Midbrain (tissue), 1 donor: ENCODE data around the gene PODXL.
"Not testable (repeated sequence)": the region's sequence is repeated elsewhere in the genome, so short reads cannot be mapped to it uniquely, and the experiment has no call there.

Experiments used
- DNase-seq: peaks from one replicate; lab custom pipeline; 2025; lab: John Stamatoyannopoulos, UW

The PODXL gene

GRCh38 chr7:131509781-131510180, 46.6 kb downstream of the PODXL start:
- no peak for DNase-seq

GRCh38 chr7:131508754-131509486, 47.5 kb downstream of the PODXL start:
- no peak for DNase-seq

- DNase-seq = peak; percentile 83
Observed at GRCh38 chr7:131507592-131508331, 48.7 kb downstream of the PODXL start.

- no peak for DNase-seq
Observed at GRCh38 chr7:131506597-131506996, 49.8 kb downstream of the PODXL start.

GRCh38 chr7:131505636-131506557, 50.5 kb downstream of the PODXL start:
- DNase-seq = no peak

GRCh38 chr7:131505037-131505620, 51.3 kb downstream of the PODXL start:
- not testable (repeated sequence) for DNase-seq

- DNase-seq = no peak
Observed at GRCh38 chr7:131504157-131504899, 52.1 kb downstream of the PODXL start.

GRCh38 chr7:131503639-131504038, 52.8 kb downstream of the PODXL start:
- no peak for DNase-seq

GRCh38 chr7:131502810-131503508, 53.5 kb downstream of the PODXL start:
- peak; percentile 37 for DNase-seq

- no peak for DNase-seq
Observed at GRCh38 chr7:131501930-131502685, 54.3 kb downstream of the PODXL start.

GRCh38 chr7:131501422-131501821, 55.0 kb downstream of the PODXL start:
- DNase-seq = no peak

GRCh38 chr7:131500357-131500756, 56.1 kb downstream of the PODXL start:
- no peak for DNase-seq

GRCh38 chr7:131499801-131500200, 56.6 kb downstream of the PODXL start:
- DNase-seq = no peak

- DNase-seq = no peak
Observed at GRCh38 chr7:131498237-131498885, 58.1 kb downstream of the PODXL start.

- no peak for DNase-seq
Observed at GRCh38 chr7:131497454-131497853, 59.0 kb downstream of the PODXL start.

GRCh38 chr7:131495669-131496498, 60.5 kb downstream of the PODXL start:
- DNase-seq = no peak

- DNase-seq = no peak
Observed at GRCh38 chr7:131494182-131494581, 62.2 kb downstream of the PODXL start.

- DNase-seq = no peak
Observed at GRCh38 chr7:131493581-131493980, 62.8 kb downstream of the PODXL start.
